GM12892 (cell line): ENCODE results near the gene DHCR7.

ENCODE experiments used
- DNase-seq: peaks from one replicate; pipeline ENCODE4 v3.0.0; 2011; ENCODE audit not compliant: insufficient read length
- FAIRE-seq: peaks from 2 replicates; lab custom pipeline; 2011; peaks lifted over from hg19 to GRCh38; lab: Jason Lieb, UNC
- POLR2A ChIP-seq: IDR thresholded peaks from 2 replicates; pipeline ENCODE4 v1.6.1; 2011; ENCODE audit warnings: low read depth, low read length, control low read depth
- POLR2AphosphoS5 ChIP-seq: IDR thresholded peaks from 2 replicates; pipeline ENCODE4 v1.6.1; 2011; ENCODE audit warnings: low read depth, low read length, control low read depth
- TAF1 ChIP-seq: IDR thresholded peaks from 2 replicates; pipeline ENCODE4 v1.6.1; 2011; ENCODE audit warnings: low read depth, mild to moderate bottlenecking, control low read depth, low read length, borderline replicate concordance

DHCR7 gene

DNA sequence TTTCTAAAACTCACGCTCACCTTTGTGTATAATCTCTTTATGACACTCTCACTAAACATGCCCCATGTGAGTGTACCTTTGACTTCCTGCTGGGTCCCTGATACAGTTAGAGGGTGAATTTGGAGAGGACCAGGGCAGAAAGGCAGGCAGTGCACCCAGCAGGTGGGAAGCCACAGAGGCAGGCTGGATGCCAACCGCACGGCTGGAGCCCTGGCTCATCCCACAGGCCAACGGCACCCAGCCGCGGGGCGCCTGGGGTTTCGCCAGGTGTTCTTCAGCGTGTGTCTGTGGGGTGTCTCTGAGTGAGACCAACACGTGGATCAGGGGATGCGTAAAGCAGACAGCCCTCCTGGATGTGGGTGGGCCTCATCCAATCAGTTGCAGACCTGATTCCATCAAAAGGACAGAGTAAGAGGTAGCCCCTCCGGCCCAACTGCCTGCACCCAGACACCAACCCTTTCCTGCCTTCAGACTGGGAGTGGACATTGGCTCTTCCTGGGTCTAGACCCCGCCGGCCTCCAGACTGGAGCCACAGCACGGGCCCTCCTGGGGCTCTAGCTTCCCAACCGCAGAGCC, 51.6 kb downstream of the DHCR7 start:
- FAIRE-seq (no peak), DNase-seq (no peak)
- TF ChIP-seq TAF1 = no peak
- TF ChIP-seq POLR2AphosphoS5 = no peak
- TF ChIP-seq POLR2A = no peak

DNA sequence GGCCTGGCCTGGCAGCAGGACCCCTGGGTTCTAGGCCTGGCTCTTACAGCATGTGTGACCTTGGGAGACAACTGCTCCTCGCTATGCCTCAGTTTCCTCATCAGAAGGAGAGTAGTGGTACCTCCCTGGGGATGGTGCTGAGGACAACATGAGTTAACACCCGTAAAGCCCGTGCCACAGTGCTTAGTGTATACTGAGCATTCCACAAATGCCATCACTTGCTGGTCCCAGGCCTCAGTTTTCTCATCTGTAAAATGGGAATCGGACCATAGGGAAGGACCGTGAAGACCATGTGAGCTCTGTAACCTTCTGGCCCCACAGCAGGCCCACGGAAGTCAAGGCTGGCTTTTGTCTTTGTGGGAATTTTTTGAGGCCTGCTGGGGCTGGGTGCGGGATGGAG, 52.4 kb downstream of the DHCR7 start:
- FAIRE-seq (no peak), DNase-seq (no peak)

DNA sequence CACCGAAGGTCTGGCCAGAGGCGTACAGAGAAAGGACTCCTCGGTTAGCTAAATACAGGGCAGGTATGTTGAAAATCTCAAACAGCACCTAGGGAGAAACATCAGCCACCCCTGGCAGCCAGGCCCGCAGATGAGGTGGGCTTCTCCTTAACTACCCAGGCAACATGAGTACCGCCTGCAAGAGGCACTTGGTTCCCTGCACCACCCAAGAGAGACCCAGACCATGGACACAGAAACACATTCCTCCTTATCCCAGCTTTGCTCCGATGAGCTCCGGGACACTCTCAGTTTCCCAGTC, 53.0 kb downstream of the DHCR7 start:
- DNase-seq (no peak), FAIRE-seq (no peak)
- TF ChIP-seq POLR2A (no peak), TAF1 (no peak), POLR2AphosphoS5 (no peak)

More for the DNA sequence above, 52.4 kb downstream of the DHCR7 start:
- TF ChIP-seq POLR2A (no peak), POLR2AphosphoS5 (no peak), TAF1 (no peak)

DNA sequence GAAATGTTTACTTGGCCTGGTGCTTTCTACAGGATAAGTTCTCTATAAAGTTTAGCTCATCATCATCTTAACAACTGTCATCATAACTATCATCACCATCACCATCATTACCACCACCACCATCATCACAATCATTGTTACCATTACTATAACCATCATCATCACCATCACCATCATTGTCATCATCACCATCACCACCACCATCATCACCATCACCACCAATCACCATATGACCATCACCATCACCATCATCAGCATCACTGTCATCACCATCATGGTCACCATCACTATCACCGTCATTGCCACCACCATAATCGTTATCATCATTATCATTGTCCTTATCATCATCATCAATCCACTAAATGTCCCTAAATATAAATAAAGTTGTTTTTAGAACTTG, 54.9 kb downstream of the DHCR7 start:
- peak; percentile 82 for FAIRE-seq
- no peak for DNase-seq
- no peak for TF ChIP-seq POLR2AphosphoS5
- TF ChIP-seq TAF1 = no peak
- TF ChIP-seq POLR2A = no peak

DNA sequence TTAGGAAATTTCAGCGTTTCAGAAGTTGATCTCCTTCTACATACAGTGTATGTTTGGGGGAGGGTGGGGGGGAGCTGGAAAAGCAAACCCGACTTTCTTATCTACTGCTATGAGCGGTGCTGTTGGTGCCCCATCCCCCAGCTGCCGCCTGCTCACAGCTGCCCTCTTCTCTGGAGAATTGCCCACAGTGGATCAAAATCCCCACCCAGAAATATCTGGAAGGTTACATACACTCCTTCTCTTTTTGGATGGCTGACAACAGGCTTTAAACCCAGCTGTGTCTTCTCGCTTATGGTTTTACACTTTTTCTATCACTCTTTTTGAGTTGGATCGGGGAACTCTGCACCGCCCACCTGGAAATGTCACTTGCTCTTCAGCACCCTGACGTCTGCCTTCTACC, 56.4 kb downstream of the DHCR7 start:
- no peak for DNase-seq
- no peak for TF ChIP-seq POLR2AphosphoS5
- no peak for TF ChIP-seq TAF1
- TF ChIP-seq POLR2A = no peak
- no peak for FAIRE-seq

DNA sequence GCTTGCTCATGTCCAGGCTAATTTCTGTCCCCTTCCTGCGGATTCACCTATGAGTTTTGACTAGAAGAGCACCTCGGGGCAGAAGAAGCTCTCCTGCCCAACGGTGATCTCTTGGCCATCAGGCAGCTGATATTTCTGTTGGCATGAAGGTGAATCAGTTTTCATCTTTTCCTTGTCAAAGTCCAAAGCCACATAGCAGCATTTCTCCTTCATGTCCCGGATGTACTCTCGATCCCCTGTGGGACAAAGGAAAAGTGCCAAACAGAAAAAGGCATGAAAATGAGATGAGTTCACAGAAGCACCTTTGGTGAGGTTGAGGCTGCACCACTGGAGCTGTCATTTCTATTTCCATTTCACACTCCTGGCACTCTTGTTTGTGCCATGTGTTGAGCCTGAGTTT, 56.8 kb downstream of the DHCR7 start:
- no peak for FAIRE-seq
- TF ChIP-seq POLR2AphosphoS5 = no peak
- TF ChIP-seq TAF1 = no peak
- no peak for TF ChIP-seq POLR2A
- DNase-seq = no peak

DNA sequence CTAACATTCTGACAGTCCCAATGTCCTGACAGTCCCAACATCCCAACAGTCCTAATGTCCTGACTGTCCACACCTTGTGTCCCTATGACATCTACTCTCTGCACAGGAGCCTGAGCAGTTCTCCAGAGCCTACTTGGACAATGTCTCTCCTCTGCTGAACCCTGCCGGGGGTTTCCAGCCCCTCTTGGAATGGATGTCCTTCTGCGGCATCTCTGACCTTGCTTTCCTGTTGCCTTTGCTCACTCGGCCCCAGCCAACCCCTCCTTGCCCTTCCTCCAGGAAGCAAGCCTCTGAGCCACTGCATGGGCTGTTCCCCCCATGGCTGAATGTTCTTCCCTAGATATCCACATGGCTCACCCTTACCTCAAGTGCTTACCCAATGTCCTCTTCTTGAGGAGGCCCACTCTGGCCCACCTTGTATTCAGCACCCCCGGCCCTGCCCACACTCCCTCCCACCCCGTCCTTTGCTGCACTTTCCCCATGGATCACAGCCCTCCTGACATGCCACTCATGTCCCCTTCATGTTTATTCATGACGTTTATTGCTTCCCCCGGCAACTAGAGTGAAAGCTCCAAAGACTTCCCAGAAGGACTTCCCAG, 59.5 kb downstream of the DHCR7 start:
- TF ChIP-seq TAF1 = no peak
- no peak for TF ChIP-seq POLR2AphosphoS5
- TF ChIP-seq POLR2A = no peak
- no peak for DNase-seq

DNA sequence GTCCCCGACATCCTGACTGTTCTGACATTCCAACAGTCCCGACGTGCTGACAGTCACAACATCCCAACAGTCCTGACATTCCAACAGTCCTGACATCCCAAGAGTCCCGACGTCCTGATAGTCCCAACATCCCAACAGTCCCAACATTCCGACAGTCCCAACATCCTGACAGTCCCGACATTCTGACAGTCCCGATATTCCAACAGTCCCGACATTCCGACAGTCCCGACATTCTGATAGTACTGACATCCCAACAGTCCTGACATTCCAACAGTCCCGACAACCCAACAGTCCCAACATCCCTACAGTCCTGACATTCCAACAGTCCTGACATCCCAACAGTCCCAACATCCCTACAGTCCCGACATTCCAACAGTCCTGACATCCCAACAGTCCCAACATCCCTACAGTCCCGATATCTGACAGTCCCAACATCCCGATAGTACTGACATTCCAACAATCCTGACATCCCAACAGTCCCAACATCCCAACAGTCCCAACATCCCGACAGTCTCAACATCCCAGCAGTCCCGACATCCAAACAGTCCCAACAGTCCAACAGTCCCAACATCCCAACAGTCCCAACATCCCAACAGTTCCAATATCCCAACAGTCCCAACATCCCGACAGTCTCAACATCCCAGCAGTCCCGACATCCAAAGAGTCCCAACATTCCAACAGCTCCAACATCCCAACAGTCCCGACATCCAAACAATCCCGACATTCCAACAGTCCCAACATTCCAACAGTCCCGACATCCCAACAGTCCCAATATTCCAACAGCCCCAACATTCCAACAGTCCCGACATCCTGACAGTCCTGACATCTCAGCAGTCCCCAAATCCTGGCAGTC, 60.2 kb downstream of the DHCR7 start:
- FAIRE-seq = no peak
- TF ChIP-seq TAF1 = no peak
- TF ChIP-seq POLR2AphosphoS5 = no peak
- TF ChIP-seq POLR2A = no peak

More for the DNA sequence above, 59.5 kb downstream of the DHCR7 start:
- FAIRE-seq = no peak

DNA sequence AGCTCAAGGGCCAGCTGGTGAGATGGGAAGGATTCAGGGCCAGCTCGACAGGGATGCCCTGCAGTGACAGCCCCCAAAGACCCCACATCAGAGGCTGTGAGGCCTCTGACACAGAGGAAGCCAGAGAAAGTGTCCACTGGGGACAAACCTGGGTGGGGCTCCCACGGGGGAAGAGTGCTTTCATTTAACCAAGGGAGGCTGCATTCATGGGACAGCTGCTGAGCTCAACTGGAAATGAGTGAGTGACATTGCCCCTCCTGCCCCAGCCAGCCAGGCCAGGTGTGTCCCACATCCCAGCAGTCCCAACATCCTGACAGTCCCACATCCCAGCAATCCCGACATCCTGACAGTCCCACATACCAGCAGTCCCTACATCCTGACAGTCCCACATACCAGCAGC, 61.0 kb downstream of the DHCR7 start:
- TF ChIP-seq TAF1 (no peak), POLR2A (no peak), POLR2AphosphoS5 (no peak)
- no peak for FAIRE-seq
- DNase-seq = no peak

More for the DNA sequence above, 60.2 kb downstream of the DHCR7 start:
- DNase-seq = no peak

DNA sequence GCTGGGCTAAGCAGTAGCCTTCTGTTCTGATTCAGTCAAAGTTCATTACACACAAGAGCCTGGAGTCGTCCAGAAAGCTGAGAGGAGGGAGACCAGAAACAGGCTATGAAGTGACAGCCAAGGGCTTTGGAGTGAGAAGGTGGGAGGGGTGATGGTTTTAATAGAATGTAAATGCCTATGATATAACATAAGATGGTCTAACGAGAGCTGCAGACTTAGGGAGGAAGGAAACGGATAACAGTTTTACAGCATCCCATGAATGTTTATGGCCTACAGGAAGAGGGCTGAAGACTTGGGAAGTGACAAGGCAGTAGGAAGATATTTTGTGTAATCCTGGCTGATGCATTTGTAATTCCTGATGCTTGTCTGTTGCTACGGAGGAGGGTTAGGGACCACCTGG, 62.0 kb downstream of the DHCR7 start:
- DNase-seq = no peak
- FAIRE-seq = no peak
- TF ChIP-seq POLR2A (no peak), TAF1 (no peak), POLR2AphosphoS5 (no peak)

DNA sequence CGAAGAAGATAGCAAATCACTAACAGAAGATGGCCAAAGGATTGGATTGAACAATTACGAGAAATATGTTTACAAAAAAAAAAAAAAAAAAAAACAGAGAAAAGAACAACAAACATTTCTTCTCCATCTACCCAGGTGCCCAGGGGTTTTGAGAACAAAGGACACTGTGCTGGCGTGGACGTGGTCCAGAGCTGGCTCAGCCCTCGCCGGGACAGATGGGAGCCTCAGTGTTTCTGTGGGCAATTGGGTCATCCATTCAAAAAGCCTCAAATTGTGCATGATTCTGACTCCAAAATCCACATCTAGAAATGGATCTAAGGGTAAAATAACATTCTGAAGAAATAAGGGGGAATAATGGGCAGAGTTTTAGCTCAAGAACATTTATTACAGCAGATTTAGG, 63.1 kb downstream of the DHCR7 start:
- FAIRE-seq (no peak), DNase-seq (no peak)
- TF ChIP-seq POLR2A = no peak
- TF ChIP-seq POLR2AphosphoS5 = no peak
- TF ChIP-seq TAF1 = no peak
